GM19240 (cell line): ENCODE measurements around the gene SLC2A8.

Source experiments
- DNase-seq: peaks from one replicate; pipeline ENCODE4 v3.0.0; 2011; ENCODE audit warnings: low spot score; ENCODE audit not compliant: insufficient read length

Gene SLC2A8

DNA sequence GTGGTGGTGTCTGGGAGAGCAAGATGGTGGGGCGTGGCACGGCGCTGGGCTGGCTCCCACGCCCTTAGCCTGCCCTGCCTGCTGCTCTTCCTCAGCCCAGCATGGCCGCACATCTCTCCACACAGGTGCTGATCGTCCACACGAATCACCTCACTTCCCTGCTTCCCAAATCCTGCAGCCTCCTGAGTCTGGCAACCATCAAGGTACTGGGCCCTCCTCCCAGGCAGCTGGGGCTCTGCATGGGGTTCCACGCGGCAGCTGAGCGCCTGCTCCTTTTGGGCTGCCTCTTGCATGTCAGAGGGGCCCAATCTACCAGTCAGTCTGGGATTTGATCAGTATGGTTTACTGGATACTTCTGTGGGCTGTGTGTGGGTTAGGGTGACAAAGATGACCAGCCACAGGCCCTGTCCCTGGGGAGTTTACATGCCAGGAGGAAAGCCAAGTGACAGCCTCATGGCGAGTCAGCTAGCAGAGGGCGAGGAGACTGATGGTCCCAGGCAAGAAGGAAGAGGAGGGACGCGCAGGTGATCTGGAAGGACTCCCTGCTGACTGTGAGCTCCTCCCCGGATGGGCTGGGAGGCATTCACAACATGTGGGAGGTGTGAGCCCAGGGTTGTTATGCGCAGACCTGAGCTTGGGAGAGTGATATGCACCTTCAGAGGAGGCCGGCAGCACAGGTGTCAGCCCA lies 60.4 kb downstream of the SLC2A8 start:
- no peak for DNase-seq
